Measurements from ENCODE around the gene RPP30. TPM values are rescaled to one million over a fixed set of nuclear protein-coding genes. Genes with fewer than 3 reads are reported as not detected.
A peak's percentile ranks its signal among the peaks of the same experiment; 100 is the strongest.

RPP30 gene
- total and polyA plus RNA-seq, 9 of the 15 experiments (the other 6 are each of a cell fraction or from before 2014, with no cell fraction given), result 37.3 to 170 (median 69.1) TPM

GRCh38 chr10:90871766-90872647 lies at the start of gene RPP30 (continued):
- no peak for TF ChIP-seq AFF4 (CRISPR knock-in tag; IDR thresholded peaks at IDR 0.05)
- no peak for TF ChIP-seq KLF10 (CRISPR knock-in tag; IDR thresholded peaks at IDR 0.05)
- TF ChIP-seq YY1 (IDR thresholded peaks at IDR 0.05; ENCODE audit: borderline replicate concordance in 1 of 3, control insufficient read depth in 1 of 3, extremely low read depth in 1 of 3, insufficient read depth in 3 of 3, insufficient read length in 1 of 3, insufficient replicate concordance in 2 of 3, low read depth in 1 of 3, low read length in 2 of 3), result peak; percentile 32 to 89 (median 86)
- TF ChIP-seq U2AF2 (optimal IDR thresholded peaks at IDR 0.05; ENCODE audit: low read depth, low read length), result no peak
- no peak for TF ChIP-seq ARID1B (IDR thresholded peaks at IDR 0.05)
- TF ChIP-seq ZNF197 (CRISPR knock-in tag; IDR thresholded peaks at IDR 0.05; ENCODE audit: low read depth), result no peak
- no peak for TF ChIP-seq RREB1 (CRISPR knock-in tag; IDR thresholded peaks at IDR 0.05)
- TF ChIP-seq GABPA (tag; conservative IDR thresholded peaks at IDR 0.05; ENCODE audit: low read depth), result no peak
- TF ChIP-seq SMAD4 (CRISPR knock-in tag; conservative IDR thresholded peaks at IDR 0.05), result no peak
- TF ChIP-seq BCL6 (CRISPR knock-in tag; IDR thresholded peaks at IDR 0.05), result no peak
- peak; percentile 80; the same call in 1 of the 2 replicates for TF ChIP-seq PHF8 (IDR thresholded peaks at IDR 0.05; ENCODE audit: borderline replicate concordance, low read length)
- no peak for TF ChIP-seq ZNF174 (CRISPR knock-in tag; IDR thresholded peaks at IDR 0.05)
- no peak for TF ChIP-seq TFE3 (CRISPR knock-in tag; IDR thresholded peaks at IDR 0.05)
- TF ChIP-seq ZNF282 (CRISPR knock-in tag; IDR thresholded peaks at IDR 0.05), result no peak
- TF ChIP-seq HNRNPK (IDR thresholded peaks at IDR 0.05; ENCODE audit: low read depth, low read length, poor library complexity, severe bottlenecking), result no peak

Data from K562 (cell line).